ENCODE measurements around the gene FEZ2.

FEZ2 gene

GRCh38 chr2:36540986-36541754, 56.8 kb downstream of the FEZ2 start:
- TF ChIP-seq POLR2A (IDR thresholded peaks at IDR 0.05; ENCODE audit: low read depth, low read length) = no peak
- FAIRE-seq = no peak
- no peak for DNase-seq (ENCODE audit: insufficient read length, low spot score)

- peak; percentile 26 for DNase-seq (ENCODE audit: insufficient read length, low spot score)
- no peak for FAIRE-seq
- TF ChIP-seq POLR2A (IDR thresholded peaks at IDR 0.05; ENCODE audit: low read depth, low read length) = no peak
Observed at GRCh38 chr2:36539631-36540030, 58.3 kb downstream of the FEZ2 start.

- DNase-seq (ENCODE audit: insufficient read length, low spot score) (no peak), FAIRE-seq (no peak)
- TF ChIP-seq POLR2A (IDR thresholded peaks at IDR 0.05; ENCODE audit: low read depth, low read length) = no peak
Observed at GRCh38 chr2:36538335-36538734, 59.6 kb downstream of the FEZ2 start.

- no peak for DNase-seq (ENCODE audit: insufficient read length, low spot score)
- FAIRE-seq = no peak
- TF ChIP-seq POLR2A (IDR thresholded peaks at IDR 0.05; ENCODE audit: low read depth, low read length) = no peak
Observed at GRCh38 chr2:36536776-36537175, 61.2 kb downstream of the FEZ2 start.

- no peak for FAIRE-seq
- DNase-seq (ENCODE audit: insufficient read length, low spot score) = no peak
- TF ChIP-seq POLR2A (IDR thresholded peaks at IDR 0.05; ENCODE audit: low read depth, low read length) = no peak
Observed at GRCh38 chr2:36535099-36535498, 62.9 kb downstream of the FEZ2 start.

GRCh38 chr2:36534275-36534799, 63.6 kb downstream of the FEZ2 start:
- FAIRE-seq (no peak), DNase-seq (ENCODE audit: insufficient read length, low spot score) (no peak)
- TF ChIP-seq POLR2A (IDR thresholded peaks at IDR 0.05; ENCODE audit: low read depth, low read length) = no peak

- FAIRE-seq = no peak
- no peak for TF ChIP-seq POLR2A (IDR thresholded peaks at IDR 0.05; ENCODE audit: low read depth, low read length)
- DNase-seq (ENCODE audit: insufficient read length, low spot score) = no peak
Observed at GRCh38 chr2:36530983-36531354, 67.0 kb downstream of the FEZ2 start.

- no peak for DNase-seq (ENCODE audit: insufficient read length, low spot score)
- no peak for FAIRE-seq
- TF ChIP-seq POLR2A (IDR thresholded peaks at IDR 0.05; ENCODE audit: low read depth, low read length) = no peak
Observed at GRCh38 chr2:36530178-36530982, 67.6 kb downstream of the FEZ2 start.

- no peak for TF ChIP-seq POLR2A (IDR thresholded peaks at IDR 0.05; ENCODE audit: low read depth, low read length)
- DNase-seq (ENCODE audit: insufficient read length, low spot score) = no peak
- FAIRE-seq = no peak
Observed at GRCh38 chr2:36528766-36529392, 69.1 kb downstream of the FEZ2 start.

GRCh38 chr2:36528274-36528673, 69.7 kb downstream of the FEZ2 start:
- FAIRE-seq (no peak), DNase-seq (ENCODE audit: insufficient read length, low spot score) (no peak)
- TF ChIP-seq POLR2A (IDR thresholded peaks at IDR 0.05; ENCODE audit: low read depth, low read length) = no peak

- DNase-seq (ENCODE audit: insufficient read length, low spot score) = no peak
- TF ChIP-seq POLR2A (IDR thresholded peaks at IDR 0.05; ENCODE audit: low read depth, low read length) = no peak
- FAIRE-seq = no peak
Observed at GRCh38 chr2:36526226-36526625, 71.7 kb downstream of the FEZ2 start.

GRCh38 chr2:36525245-36525644, 72.7 kb downstream of the FEZ2 start:
- no peak for TF ChIP-seq POLR2A (IDR thresholded peaks at IDR 0.05; ENCODE audit: low read depth, low read length)
- FAIRE-seq = no peak
- no peak for DNase-seq (ENCODE audit: insufficient read length, low spot score)

GRCh38 chr2:36523153-36523552, 74.8 kb downstream of the FEZ2 start:
- no peak for TF ChIP-seq POLR2A (IDR thresholded peaks at IDR 0.05; ENCODE audit: low read depth, low read length)
- FAIRE-seq (no peak), DNase-seq (ENCODE audit: insufficient read length, low spot score) (no peak)

- no peak for DNase-seq (ENCODE audit: insufficient read length, low spot score)
- no peak for TF ChIP-seq POLR2A (IDR thresholded peaks at IDR 0.05; ENCODE audit: low read depth, low read length)
- no peak for FAIRE-seq
Observed at GRCh38 chr2:36520431-36520830, 77.5 kb downstream of the FEZ2 start.

All from H54 (cell line).